H4 (cell line): ENCODE measurements around the gene SH2B2. TPM values are rescaled to one million over a fixed set of nuclear protein-coding genes. Genes with fewer than 3 reads are reported as not detected.
"Not testable (repeated sequence)": the region's sequence is repeated elsewhere in the genome, so short reads cannot be mapped to it uniquely, and the experiment has no call there.

Experiments
- DNase-seq: peaks from one replicate; pipeline ENCODE4 v3.0.0-alpha.2; 2015; ENCODE audit warnings: low spot score
- total RNA-seq: library from RNA; depleted of rRNA; stranded (reverse); fragments of >200 nt; shearing (Covaris generic); gene quantifications from 2 replicates; pipeline ENCODE4 v1.2.3, GENCODE V29; 2014

SH2B2 gene
- total RNA-seq, 1 experiment from 2014 or later: 1.8 TPM

GRCh38 chr7:102306916-102307677 lies 20.4 kb downstream of the SH2B2 start:
- DNase-seq: peak; percentile 94

- DNase-seq: no peak
These were observed 23.7 kb downstream of the SH2B2 start for GRCh38 chr7:102310414-102310815.

- no peak for DNase-seq
These were observed 25.6 kb downstream of the SH2B2 start for GRCh38 chr7:102312317-102312716.

GRCh38 chr7:102313997-102314780 lies 27.5 kb downstream of the SH2B2 start:
- no peak for DNase-seq

GRCh38 chr7:102317231-102318059 lies 30.8 kb downstream of the SH2B2 start:
- no peak for DNase-seq

- peak; percentile 44 for DNase-seq
These were observed 31.9 kb downstream of the SH2B2 start for GRCh38 chr7:102318482-102318971.

GRCh38 chr7:102319671-102320070 lies 33.0 kb downstream of the SH2B2 start:
- no peak for DNase-seq

DNA sequence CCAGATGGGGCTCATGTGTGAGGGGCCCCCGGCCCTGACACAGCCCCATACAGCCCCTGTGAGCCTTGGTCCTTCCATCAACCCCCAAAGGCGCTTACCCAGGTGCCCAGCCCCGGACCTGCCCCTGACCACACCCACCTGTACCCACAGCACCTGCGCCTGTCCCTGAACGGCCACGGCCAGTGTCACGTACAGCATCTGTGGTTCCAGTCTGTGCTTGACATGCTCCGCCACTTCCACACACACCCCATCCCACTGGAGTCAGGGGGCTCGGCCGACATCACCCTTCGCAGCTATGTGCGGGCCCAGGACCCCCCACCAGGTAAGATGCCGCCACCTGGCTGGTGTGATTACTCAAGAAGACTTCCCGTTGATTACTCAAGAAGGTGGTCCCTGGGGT lies 33.5 kb downstream of the SH2B2 start:
- no peak for DNase-seq

DNA sequence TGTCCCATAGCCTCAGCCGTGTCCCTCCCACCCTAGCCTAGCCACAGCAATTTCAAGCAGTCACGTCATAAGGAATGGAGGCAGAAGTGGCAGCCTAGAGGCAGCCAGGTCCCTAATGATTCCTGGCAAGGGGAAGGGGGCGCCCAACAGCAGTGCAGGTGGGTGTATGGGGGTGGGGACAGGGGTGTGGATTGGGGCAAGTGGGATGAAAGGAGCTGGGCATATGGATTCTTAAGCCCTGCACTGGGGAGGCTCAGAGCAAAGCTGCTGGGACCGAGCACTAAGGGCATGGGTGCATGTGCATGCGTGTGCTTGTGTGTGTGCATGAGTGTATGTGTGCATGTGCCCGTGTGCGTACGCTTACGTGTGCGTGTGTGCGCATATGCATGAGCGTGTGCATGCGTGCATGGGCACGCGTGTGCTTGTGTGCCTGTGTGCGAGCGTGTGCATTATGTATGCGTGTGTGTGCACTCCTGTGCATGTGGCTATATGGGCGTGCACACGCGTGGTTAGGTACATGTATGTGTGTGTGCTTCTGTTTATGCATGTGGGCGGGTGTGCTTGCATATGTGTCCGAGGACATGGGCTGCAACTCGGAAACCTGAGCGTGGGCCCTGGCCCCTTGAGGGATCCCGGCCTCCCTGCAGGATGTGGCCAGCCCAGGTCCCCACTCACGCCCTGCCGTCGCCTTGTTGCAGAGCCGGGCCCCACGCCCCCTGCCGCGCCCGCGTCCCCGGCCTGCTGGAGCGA lies 34.1 kb downstream of the SH2B2 start:
- DNase-seq: no peak

DNA sequence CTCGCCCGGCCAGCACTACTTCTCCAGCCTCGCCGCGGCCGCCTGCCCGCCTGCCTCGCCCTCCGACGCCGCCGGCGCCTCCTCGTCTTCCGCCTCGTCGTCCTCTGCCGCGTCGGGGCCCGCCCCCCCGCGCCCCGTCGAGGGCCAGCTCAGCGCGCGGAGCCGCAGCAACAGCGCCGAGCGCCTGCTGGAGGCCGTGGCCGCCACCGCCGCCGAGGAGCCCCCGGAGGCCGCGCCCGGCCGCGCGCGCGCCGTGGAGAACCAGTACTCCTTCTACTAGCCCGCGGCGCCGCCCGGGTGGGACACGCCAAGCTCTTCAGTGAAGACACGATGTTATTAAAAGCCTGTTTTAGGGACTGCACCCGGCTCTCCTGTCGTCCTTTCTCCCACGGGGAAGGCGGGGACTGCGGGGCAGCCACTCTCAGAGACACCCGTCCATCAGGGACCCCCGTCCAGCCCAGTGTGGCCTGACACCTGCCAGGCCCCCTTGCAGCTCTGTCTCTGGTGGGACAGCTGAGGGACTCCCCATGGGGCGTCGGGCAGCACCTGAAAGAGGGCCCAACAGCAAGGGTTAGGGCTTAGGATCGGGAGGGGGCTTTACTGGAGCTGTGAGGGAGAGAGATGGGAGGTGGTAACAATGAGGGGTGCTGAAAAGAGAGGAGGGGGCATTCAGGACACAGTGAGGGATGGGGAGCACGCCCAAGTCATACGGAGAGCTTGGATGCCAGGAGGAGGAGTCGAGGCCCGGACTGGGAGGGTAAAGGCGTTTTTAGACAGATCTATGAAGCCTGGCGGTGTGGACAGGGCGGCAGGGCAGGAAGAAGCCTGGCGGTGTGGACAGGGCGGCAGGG lies 34.9 kb downstream of the SH2B2 start:
- no peak for DNase-seq

GRCh38 chr7:102322202-102322715 lies 35.6 kb downstream of the SH2B2 start:
- no peak for DNase-seq

DNA sequence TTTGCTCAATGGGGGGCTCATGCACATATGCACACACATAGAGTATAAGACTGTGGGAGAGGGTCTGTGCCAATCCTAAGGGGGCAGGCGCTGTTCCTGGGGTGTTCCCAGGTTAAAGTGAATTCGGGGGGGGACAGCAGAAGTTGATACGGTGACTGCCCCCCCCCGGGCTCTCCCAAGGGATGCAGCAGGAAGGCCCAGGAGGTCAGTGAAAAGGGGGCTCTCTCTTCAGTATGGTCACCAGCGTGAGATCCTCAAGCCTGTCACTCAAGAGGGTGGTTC lies 37.2 kb downstream of the SH2B2 start:
- no peak for DNase-seq

GRCh38 chr7:102325106-102325505 lies 38.4 kb downstream of the SH2B2 start:
- DNase-seq: not testable (repeated sequence)

DNA sequence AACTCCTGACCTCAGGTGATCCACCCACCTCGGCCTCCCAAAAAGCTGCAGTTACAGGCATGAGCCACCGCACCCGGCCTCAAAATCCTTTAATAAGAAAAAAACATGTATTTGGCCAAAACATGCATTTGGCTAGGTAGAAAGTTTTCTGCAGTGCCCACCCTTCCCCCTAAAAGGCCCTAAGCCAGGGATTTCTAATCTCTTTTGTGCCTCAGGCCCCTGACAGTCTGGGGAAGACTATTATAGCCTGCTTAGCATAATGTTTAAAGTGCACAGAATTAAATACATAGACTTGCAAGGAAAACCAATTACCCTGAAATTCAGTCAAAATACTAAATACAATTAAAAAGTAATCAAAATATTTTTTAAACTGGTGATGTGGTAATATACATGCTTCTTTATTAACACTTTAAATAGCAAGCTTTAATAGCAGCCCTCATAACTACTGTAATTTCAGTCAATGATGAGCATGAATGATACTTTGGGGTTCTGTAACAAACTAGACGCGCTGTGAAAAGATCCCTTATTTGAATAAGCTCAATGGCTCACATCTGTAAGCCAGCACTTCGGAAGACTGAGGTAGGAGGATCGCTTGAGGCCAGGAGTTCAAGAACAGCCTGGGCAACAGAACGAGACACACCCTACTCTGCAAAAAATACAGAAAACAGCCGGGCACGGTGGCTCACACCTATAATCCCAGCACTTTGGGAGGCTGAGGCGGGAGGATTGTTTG lies 39.7 kb downstream of the SH2B2 start:
- DNase-seq: no peak

DNA sequence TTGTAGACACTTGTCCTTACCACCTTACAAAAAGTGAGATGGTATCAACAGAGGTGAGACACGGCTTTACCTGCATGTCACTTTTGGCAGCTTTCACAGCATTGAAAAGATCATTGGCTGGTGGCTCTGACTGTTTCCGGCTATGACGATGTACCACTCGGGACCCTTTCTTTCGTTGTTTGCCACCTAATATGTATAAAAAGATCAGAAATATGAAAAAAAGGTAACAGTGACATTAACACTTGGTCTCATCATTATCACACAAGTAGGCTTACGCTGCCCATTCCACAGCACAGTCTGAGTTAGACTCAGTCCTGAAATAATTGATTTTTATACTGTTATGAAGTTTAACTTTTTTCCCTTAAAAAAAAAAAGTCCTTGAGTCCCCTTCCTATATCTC lies 40.5 kb downstream of the SH2B2 start:
- not testable (repeated sequence) for DNase-seq

- not testable (repeated sequence) for DNase-seq
These were observed 42.2 kb downstream of the SH2B2 start for GRCh38 chr7:102328863-102329262.

DNA sequence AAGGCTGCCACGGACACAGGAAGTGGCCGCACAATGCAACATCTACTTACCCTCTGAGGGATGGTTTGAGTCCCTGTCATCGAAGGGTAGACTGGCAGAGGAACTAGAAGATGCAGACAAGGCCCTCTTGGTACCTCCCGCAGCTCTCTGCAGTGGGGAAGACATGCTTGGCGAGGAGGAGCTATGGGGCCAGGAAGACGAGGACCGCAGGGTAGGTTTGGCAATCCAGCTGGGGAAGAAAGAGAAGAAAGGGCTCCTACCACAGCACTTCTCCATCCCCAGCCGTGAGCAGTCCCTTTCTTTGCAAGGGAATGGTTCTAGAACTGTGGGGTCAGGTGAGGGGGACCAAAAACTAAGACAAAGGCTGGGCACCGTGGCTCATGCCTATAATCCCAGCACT lies 42.7 kb downstream of the SH2B2 start:
- DNase-seq: not testable (repeated sequence)

GRCh38 chr7:102330666-102331460 lies 44.2 kb downstream of the SH2B2 start:
- not testable (repeated sequence) for DNase-seq

DNA sequence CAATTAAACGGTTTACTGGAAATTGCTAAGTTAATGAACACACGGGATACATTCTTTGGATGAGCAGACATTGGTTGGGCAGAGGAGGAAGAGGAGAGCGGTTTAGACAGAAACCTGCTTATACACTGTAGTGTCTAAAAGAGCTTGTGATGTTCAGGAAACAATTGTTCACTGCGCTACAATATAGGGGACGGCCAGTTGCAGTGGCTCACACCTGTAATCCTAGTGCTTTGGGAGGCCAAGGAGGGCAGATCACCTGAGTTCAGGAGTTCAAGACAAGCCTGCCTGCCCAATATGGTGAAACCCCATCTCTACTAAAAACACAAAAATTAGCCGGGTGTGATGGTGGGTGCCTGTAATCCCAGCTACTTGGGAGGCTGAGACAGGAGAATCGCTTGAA lies 48.9 kb downstream of the SH2B2 start:
- DNase-seq: not testable (repeated sequence)
